HT-29 (cell line): ENCODE data around the gene SLC6A19. TPM values are rescaled to one million over a fixed set of nuclear protein-coding genes. Genes with fewer than 3 reads are reported as not detected.

ENCODE experiments used
- DNase-seq: peaks from one replicate; pipeline ENCODE4 v3.0.0-alpha.2; 2015; ENCODE audit warnings: low spot score
- total RNA-seq: library from RNA; depleted of rRNA; stranded (reverse); fragments of >200 nt; shearing (Covaris generic); gene quantifications from 2 replicates; pipeline ENCODE4 v1.2.3, GENCODE V29; 2014

The SLC6A19 gene
- total RNA-seq, 1 experiment from 2014 or later = not detected

GRCh38 chr5:1165864-1166263, 35.5 kb upstream of the SLC6A19 start:
- DNase-seq = no peak

DNA sequence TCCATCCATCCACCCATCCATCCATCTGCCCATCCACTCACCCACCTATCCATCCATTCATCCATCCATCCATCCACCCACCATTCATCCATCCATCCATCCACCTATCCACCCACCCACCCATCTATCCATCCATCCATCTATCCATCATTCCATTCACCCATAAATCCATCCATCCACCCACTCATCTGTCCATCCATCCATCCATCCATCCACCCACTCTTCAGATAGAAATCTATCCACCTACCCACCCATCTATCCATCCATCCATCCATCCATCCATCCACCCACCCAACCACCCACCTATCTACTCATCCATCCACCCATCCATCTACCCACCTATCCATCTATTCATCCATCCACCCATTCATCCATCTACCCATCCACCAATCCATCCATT, 35.0 kb upstream of the SLC6A19 start:
- no peak for DNase-seq

GRCh38 chr5:1167361-1167727, 34.1 kb upstream of the SLC6A19 start:
- no peak for DNase-seq

DNA sequence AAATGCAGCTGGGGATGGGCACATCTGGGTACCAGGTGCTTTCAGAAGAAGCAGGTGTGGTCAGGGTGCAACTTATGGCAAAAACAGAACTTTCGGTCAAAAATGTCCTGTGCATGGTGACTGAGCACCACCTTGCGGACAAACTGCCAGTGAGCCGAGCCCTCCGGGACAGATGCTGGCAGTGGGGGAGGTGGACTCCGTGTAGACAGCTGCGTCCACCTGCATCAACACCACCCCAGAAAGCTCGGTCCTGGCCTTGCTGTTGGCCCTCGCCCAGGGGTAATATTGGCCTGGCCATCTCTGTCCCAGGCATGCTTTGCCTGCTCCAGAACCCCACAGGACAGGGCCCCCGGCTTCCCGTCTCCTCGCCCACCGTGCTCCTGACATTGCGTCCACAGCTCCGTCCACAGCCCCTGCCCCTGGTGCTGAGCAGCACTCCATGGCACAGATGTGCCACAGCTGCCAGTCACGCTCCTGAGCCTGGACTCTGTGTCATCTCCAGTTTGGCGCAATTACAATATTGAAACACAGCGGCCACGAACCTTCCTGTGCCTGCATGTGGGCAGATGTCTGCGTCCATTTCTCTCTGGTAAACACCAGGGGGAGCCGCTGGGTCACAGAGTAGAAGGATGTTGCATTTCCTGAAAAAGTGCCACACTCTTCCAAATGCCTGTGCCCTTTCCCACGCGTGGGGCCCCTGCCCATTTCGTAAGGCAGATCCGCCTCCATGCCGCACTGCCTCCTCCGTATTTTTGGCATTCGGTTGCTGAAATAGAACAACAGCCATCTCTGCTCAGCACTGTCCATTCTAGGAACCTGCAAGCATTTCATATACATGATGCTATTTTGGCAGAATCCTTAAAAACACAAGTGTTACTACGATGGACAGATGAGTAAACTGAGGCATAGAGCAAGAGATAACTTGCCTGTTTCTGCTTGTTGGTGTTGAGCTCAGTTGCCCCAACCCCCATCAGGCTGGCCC, 33.4 kb upstream of the SLC6A19 start:
- DNase-seq = peak; percentile 95

DNA sequence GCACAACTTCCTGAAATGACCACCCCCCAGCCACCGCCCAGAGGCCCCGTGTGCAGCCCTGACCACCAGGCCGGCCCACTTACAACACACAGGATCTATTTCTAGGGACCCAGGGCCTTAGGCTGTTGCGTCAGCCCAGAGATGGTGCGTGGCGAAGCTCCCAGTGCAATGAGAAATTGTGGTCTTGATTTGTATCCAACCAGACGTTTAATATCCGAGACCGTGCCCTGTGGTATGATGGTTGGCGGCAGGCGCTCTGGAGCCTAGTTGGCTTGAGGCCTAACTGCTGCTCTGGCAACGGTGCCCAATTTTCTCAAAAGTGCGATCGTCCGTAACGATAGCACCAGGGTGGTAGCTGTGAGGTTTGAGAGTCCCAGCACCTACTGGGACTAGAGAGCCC, 32.6 kb upstream of the SLC6A19 start:
- no peak for DNase-seq

DNA sequence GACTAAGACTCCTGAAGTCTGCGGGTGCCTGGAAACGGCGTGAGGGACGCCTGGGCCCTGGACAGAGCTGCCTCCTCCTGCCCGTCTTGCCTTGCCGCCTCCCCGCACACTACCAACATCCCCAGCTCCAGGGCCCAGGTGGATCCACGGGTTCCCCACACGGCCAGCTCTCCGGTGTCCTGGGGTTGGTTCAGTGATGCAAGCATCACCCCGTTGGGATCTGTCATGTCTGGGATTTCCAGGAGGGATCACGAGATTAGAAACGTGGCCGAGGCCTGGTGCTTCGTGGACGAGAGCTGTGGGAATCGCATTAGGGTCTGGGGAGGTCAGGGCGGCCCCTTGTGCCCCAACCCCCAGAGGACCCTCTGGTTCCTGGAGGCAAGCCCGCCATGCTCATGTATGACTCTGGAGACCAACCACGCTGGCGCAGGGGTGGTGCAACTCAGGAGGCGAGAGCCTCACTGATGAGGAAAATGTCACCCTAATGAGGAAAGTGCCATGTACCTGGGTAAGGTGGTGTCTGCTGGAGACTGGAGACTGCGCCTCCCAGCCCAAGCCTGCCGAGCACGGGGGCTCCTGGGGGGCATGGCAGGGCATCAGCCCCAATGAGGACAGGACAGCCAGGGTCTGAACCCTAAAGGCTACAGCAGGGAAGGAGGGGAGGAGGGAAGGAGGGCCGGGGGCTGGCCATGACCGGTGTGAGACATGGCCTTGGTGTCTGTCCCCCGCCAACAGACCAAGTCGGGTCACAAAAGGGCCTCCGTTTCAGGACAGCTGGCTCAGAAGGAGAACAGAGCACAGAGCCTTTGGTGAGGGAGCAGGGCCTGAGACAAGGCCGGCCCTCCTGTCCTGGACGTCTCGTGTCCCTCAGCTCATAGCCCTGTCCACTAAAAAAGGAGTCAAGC, 31.9 kb upstream of the SLC6A19 start:
- DNase-seq = no peak

DNA sequence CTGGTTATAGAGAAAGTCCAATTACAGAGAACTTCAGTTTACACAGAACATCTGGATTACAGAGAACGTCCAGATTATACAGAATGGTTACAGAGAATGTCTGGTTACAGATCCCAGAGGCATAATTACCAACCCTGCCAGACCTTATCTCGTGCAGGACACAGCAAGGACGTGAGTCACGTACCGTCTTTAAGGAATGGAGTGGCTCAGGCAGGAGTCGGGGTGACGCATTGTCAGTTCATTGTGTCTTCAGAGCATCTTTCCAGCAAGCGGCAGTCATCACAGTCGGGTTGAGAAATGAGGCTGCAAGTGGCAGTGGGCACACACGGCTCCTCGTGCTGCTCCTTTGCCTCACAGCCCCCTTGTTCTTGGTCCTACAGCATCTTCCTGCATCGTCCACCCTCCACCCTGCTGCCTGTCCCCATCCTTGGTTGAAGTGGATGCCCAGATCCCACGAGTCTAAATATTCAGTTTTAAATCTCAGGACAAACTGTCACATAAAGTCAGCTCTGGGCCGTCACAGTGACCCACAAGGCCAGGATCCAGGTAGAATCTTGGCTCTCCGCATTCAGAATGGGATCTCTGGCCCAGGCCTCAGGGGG, 30.0 kb upstream of the SLC6A19 start:
- DNase-seq = no peak

- DNase-seq = no peak
These were observed 29.3 kb upstream of the SLC6A19 start for GRCh38 chr5:1172007-1172581.

- peak; percentile 33 for DNase-seq
These were observed 28.6 kb upstream of the SLC6A19 start for GRCh38 chr5:1172670-1173404.

- peak; percentile 0 for DNase-seq
These were observed 27.8 kb upstream of the SLC6A19 start for GRCh38 chr5:1173485-1174070.

DNA sequence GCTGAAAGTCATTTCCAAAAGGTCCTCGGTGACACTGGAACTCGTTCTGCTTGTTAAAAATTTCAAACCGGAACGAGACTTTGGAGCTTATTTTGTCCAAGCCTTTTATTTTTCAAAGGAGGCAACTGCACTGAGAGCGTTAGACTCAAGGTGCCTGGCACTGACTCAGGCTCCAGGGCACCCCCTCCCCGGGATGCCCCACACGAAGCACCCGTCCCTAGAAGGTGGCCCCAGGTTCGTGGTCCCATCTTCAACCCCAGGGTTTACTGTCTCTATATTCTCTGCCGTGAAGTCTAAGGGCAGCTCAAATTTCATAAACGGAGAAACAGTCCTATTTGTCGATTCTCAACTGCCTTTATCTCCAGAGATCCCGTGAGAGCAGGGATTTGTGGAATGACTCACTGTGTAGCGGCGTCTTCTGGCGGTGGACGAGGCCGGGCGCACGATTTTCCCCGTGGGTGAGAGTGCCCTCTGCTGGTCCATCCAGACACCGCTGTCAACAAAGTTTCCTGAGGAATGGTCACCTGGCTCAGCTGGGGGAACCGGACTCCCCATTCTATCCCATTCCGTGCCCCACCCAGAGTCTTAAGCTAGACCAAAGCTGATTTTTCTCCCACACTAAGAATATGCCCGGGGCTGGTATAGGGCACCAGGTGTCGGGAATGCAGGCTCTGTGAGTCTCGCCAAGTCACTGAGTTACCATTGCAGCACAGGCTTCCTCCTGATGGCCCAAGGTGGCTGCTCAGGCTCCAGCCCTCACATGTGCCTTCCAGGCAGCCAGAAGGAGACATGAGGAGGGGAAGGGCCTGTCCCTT, 27.1 kb upstream of the SLC6A19 start:
- DNase-seq = peak; percentile 94

DNA sequence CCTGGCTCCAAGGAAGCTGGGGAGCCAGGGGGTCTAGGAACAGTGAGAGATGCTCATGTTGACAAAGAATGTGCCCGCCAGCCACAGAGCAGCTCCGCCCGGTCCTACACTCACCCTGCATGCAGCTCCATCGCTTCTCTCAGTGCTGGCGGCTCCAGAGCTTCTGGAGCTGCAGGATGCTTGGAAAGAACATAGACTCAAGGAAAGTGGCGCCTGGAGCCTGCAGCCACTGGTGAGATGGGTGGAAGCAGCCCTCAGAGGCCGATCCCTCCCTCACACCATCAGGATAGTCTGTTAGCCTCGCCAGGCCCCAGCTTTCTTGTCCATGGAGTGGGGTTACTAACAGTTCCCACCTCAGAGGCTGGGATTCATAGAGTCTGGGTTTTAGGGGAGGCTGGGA, 26.4 kb upstream of the SLC6A19 start:
- DNase-seq = no peak

GRCh38 chr5:1175801-1176472, 25.5 kb upstream of the SLC6A19 start:
- DNase-seq = peak; percentile 1

GRCh38 chr5:1176473-1177391, 24.7 kb upstream of the SLC6A19 start:
- DNase-seq = peak; percentile 40

GRCh38 chr5:1177826-1178528, 23.4 kb upstream of the SLC6A19 start:
- no peak for DNase-seq

- no peak for DNase-seq
These were observed 22.6 kb upstream of the SLC6A19 start for GRCh38 chr5:1178529-1179382.
